Epidermal melanocyte (primary cell): Measurements from ENCODE around the gene MOCS2.

ENCODE experiments used
- DNase-seq: peaks from one replicate; pipeline ENCODE4 v3.0.0; 2011; ENCODE audit warnings: low spot score; ENCODE audit not compliant: insufficient read length

The MOCS2 gene

DNA sequence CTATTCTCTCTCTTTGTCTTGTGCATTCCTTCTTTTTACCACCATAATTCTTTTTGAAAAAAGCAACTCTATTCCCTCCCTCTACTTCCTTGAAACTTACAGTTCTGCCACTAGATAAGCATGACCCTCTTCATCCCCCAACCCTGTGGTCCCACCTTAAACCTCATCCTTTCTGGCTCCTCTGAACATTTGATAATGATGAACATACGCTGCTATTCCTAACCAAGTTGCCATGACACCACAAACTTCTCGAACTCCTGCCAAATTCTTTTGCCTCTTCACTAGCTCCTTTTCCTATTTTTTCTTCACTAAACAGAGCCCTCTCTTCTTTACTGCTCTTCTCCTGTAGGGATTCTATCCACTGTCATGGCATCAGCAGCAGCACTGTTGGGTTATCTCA, 57.1 kb downstream of the MOCS2 start:
- DNase-seq, result no peak

- DNase-seq, result no peak
Measured at GRCh38 chr5:53048248-53048647, 61.3 kb downstream of the MOCS2 start.
